GM19023 (cell line): ENCODE measurements around the gene EHBP1L1.

Experiments used
- ATAC-seq: cut with Tn5 transposase; IDR thresholded peaks from one replicate; pipeline ENCODE4 v1.9.1; 2021; ENCODE audit warnings: mild to moderate bottlenecking, moderate library complexity; ENCODE audit not compliant: unreplicated experiment

EHBP1L1 gene

DNA sequence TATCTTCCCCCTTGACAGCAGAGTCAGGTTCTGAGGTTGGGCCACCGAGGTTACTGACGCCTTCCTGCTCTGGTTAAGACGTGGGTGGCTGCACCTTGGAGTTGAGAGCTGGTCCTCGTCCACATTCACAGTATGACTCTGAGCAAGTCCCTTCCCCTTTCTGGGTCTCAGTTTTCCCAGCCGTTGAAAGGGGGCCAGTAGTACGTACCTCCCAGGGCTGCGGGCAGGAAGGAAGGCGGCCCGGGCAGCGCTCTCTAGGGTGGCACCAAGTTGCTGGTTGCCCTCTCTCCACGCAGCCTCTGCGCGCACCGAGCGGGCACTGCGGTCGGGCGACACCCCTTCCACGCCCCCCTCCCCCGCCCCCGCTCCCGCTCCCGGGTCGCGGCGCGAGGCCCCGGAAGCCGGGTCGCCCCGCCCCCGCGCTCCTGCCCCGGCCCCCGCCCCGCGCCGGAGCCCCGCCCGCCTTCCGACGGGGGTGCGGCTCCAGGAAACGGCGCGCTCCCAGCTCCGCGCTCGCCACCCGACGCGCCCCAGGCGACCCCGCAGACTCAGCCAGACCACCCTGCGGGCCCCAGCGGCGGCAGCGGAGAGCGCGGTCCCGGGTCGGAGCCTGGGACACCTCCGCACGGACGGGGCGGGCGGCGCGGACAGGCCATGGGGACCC is at the start of gene EHBP1L1:
Gene EHBP1L1 (plus strand): TSS at position 486 of the 664 bp plus-strand sequence. CDS start 250 bp downstream, outside the sequence.
- ATAC-seq, result peak; percentile 20

DNA sequence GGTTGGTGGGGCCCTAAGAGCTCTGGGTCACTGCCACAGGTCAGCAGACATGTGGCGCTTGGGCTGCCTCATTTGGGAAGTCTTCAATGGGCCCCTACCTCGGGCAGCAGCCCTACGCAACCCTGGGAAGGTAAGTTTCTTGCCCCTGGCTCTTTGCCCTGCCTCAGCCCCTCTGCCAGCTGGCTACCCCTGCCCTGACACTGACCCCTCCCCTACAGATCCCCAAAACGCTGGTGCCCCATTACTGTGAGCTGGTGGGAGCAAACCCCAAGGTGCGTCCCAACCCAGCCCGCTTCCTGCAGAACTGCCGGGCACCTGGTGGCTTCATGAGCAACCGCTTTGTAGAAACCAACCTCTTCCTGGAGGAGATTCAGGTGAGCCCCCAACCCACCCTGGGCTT is 49.1 kb upstream of the EHBP1L1 start:
- no peak for ATAC-seq

DNA sequence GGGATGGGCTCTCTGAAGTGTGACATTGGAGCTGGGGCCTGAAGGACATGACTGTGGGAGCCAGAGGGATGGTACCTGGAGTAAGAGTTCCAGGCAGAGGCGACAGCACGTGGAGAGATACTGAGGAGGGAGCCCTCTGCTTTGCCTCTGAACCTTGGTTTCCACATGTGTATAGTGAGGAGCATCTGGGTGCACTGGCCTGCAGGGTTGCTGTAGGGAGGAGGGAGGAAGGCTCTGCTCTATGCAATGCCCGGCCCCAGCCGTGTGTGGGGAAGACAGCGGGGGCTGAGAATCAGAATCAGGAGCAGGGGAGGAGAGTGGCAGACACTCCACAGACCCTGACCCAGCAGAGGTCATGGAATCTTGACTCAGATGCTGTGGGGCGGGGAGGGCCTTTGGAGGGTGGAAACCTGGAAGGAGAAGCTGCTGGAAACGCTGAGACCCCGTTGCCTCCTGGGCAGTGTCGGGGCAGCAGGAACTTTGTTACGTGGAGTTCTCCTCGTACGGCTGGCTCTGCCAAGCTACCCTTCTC is 47.0 kb upstream of the EHBP1L1 start:
- ATAC-seq, result no peak

DNA sequence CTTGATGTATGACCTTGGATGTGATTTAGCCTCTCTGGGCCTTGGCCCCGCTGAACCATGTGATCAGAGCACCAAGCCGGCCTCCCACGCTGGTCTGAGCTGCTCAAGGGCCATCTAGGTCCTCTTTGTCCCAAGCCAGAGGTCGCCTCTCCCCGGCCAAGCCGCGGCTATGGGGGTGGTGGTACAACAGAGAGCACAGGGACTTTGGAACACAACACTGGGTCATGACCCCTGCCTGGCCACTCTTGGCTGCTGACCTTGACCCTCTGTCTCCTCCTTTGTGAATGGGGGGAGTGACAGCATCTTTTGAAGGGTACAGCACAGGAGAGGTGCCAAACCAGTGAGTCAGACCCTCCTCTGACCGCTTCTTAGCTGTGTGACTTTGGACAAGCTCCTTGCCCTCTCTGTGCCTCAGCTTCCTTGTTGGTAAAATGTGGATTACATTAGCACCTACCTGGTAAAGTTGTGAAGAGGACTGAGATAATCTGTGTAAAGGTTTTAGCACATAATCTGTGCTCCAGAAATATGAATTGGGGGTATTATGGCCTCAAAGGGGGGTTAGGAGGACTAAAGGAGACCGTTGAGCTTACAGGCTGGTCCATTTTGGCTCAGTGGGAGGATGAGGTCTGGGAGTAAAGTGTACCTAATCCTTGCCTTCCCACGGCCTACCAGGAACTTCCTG is 46.2 kb upstream of the EHBP1L1 start:
- no peak for ATAC-seq

DNA sequence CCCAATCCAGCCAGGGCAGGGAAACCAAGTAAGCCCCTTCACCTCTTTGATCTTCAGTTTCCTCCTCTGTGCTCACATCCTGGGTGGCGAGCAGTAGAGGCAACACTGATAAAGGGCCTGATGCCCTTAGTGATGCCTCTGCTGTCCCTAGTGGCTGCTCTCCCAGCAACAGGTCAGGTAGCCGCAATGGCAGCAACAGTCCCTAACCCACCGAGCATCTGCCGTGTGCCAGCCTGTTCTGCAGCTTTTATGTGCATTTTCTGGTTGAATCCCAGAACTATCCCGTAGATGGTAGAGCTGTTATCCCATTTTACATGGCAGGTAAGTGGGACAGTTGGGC is 45.7 kb upstream of the EHBP1L1 start:
- ATAC-seq, result no peak

DNA sequence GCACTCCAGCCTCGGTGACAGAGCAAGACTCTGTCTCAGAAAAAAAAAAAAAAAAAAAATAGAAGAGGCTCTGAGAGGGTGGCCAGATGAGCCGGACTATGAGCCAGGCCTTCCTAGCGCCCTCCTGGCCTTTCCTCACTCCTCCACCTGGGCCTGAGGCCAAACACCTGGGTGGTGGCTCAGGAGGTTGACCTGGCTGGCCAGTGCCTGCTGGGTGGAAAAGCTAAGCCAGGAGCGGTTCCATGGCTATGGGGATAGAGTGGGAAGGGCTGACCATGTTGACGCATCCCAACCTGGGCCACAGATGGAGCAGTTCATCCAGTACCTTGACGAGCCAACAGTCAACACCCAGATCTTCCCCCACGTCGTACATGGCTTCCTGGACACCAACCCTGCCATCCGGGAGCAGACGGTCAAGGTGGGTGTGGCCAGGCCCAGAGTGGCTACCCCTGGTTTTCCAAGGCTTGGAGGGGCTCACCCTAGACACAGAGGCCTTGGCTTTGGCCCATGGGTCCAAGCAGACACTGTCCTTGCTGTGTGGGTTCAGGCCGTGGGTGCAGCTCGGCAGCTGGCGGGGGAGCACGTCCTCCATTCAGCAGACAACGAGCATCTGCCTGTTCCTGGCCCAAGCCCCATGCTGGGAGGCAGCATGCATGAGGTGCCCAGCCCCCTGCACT is 43.3 kb upstream of the EHBP1L1 start:
- ATAC-seq, result no peak

DNA sequence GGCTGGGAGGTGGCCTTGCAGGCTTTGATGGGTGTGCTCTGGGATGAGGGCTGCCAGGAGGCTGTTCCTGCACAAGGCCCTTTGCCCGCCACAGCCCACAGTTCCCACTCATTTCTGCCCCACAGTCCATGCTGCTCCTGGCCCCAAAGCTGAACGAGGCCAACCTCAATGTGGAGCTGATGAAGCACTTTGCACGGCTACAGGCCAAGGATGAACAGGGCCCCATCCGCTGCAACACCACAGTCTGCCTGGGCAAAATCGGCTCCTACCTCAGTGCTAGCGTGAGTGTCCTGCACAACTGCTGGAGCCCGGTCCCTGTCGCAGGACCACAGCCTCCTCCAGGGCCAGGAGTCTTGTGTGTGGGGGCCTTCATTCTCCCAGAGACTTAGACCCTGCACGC is 40.8 kb upstream of the EHBP1L1 start:
- ATAC-seq, result no peak

DNA sequence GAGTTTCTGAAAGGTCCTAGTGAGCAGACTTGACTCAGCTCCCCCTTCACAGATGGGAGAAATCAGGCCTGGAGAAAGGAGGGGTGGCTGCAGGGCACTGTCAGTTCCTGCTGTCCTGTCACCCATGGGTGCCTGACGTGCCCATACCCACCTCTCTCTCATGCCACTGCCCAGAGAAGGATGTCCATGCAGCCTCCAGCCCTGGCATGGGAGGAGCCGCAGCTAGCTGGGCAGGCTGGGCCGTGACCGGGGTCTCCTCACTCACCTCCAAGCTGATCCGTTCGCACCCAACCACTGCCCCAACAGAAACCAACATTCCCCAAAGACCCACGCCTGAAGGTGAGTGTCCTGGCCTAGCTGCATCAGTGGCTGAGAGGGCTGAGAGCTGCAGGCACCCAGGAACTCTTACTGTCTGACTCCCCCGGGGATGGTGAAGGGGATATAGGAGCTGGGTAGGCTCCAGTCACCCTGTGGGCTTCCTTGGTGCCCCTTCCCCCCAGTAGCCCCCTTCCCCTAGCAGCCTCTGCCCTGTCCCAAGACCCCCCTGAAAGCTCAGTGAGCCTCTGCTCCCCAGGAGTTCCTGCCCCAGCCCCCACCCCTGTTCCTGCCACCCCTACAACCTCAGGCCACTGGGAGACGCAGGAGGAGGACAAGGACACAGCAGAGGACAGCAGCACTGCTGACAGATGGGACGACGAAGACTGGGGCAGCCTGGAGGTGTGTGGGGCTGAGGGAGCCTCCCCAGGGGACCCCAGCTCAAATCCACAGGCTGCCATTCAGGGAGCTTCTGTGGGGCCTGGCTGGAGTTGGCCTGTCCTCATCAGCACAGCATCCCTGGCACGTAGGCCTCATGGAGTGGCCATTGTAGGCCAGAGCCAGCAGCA is 39.2 kb upstream of the EHBP1L1 start:
- no peak for ATAC-seq

DNA sequence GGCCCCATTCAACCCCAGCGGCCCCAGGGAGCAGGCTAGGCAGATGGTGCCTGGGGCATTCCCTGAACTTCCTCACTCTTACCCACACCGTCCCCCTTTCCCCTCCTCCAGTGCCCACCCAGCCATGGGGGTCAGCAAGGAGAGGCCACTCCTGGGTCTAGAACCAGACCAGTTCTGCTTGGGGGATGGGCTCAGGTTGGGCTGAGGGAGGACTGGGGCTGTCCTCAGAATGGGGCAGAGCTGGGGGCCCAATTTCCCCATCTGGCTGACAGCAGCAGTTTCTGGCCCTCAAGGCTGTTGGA is 38.6 kb upstream of the EHBP1L1 start:
- no peak for ATAC-seq

DNA sequence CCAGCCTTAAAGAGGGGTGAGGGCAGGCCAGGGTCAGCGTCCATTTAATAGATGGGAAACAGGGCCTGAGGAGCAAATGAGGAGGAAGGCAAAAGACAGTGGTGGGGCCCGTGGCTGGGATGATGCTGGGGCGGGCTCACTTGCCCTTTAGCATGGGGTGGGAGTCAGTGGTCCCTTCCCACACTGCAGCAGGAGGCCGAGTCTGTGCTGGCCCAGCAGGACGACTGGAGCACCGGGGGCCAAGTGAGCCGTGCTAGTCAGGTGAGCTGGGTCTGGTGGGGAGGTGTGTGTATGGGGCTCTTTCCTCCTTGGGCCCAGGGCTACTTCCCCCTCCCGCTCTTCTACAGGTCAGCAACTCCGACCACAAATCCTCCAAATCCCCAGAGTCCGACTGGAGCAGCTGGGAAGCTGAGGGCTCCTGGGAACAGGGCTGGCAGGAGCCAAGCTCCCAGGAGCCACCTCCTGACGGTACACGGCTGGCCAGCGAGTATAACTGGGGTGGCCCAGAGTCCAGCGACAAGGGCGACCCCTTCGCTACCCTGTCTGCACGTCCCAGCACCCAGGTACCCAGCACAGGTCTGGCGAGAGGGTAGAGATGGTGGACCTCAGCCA is 38.1 kb upstream of the EHBP1L1 start:
- no peak for ATAC-seq

DNA sequence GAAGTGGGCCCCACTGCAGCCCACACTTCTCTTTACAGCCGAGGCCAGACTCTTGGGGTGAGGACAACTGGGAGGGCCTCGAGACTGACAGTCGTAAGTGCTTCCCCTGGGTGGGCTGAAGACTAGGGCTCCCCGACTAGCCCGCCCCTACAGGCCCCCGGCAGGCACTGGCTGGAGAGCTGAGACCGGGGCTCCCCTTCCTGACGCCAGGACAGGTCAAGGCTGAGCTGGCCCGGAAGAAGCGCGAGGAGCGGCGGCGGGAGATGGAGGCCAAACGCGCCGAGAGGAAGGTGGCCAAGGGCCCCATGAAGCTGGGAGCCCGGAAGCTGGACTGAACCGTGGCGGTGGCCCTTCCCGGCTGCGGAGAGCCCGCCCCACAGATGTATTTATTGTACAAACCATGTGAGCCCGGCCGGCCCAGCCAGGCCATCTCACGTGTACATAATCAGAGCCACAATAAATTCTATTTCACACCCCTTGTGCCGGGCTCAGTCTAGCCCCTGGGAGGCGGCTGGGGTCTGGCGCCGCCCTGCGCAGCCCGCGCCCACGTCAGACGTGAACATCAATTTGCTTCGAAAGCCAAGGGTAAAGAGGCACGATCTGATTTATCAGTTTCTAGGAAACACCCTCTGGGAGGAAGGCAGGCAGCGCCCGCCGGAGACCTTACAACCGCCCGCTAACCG is 37.5 kb upstream of the EHBP1L1 start:
- no peak for ATAC-seq

DNA sequence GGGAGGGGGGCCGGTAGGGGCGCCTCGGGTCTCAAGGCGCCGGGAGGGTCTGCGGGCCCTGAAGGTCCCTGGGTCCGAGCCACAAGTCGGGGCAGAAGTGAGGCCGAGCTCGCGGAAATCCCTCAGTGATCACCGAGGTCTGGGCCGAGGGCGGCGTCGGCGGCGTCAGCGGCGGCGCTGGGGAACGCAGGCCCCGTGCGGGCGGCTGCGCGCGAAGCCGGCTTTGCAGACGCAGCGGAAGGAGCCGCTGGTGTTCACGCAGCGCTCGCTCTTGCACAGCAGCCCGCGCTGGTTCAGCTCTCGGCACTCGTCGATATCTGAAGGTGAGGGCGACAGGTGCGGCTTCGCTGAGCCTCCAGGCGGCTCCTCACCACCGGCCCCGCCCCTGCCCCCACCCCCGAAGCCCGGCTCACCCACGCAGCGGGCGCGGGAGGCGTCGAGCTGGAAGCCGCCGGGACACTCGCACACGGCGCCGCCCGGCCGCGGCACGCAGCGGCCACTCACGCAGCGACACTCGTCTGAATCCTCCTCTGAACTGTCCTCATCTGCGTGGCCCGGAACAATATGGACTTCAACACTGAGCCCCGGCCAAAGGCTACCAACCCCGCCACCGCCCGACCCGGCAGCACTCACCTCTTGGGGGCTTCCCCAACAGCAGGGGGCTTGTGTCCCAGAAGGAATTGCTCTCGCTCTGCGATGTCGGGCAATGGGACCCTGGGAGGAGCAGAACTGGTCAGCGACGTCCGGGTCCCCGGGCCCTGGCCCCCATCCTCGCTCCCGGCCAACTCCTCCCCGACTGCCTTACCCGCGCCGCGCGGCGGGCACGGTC is 36.7 kb upstream of the EHBP1L1 start:
- no peak for ATAC-seq

DNA sequence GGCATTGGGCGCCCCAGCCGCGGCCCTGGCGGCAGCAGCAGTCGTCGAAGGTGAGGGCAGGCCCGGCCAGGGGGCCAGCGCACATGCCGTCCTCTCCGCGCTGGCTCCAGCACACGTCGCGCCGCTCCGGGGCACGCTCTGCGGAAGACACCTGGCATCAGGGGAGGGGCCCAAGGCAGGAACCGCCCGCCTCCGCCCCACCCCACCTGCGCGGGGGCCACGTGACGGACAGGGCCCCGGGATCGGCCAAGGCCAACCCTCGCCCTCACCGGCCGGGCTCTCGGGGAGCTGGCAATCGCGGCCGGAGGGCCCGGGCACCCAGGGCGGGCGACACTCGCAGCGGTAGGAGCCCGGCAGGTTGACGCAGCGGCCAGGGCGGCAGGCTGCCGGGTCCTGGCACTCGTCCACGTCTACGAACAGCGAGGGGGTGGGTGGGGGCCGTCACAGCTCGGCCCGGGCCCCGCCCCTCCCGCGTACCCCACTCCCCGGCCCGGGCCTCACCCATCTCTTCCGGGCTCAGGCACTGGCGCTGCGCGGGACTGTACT is 36.0 kb upstream of the EHBP1L1 start:
- ATAC-seq, result peak; percentile 60

DNA sequence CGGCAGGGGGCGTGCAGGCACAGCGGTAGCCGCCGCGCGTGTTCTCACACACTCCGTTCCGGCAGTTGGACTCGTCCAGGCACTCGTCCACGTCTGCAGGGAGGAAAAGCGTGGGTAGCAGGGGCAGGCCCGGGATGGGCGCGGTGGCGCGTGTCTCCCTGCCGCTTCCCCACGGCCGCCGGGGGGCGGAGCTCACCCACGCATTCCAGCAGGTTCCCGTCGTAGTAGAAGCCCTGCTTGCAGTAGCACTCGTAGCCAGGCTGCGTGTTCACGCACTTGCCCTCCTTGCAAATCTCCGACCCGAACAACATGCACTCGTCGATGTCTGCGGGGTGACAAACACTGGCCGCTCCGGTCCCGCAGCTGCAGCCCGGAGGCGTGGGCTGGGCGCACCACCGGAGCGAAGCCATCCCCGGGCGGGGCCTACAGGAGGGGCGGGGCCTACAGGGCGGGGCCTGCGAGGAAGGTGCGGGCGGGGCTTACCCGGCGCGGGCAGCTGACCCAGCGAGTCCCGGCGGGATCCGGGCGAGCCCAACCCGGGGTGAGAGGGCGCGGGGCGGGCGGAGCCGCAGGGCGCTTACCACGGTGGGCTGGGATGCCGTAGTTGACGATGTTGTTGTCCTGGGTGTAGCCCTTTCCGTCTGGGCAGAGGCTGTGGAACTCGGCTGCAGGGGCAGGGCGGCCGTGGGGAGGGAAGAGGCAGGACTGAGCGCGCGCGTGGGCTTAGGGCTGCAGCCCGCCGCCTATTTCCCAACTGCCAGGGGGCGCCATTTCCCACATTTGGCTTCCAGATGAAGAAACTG is 35.4 kb upstream of the EHBP1L1 start:
- peak; percentile 77 for ATAC-seq

DNA sequence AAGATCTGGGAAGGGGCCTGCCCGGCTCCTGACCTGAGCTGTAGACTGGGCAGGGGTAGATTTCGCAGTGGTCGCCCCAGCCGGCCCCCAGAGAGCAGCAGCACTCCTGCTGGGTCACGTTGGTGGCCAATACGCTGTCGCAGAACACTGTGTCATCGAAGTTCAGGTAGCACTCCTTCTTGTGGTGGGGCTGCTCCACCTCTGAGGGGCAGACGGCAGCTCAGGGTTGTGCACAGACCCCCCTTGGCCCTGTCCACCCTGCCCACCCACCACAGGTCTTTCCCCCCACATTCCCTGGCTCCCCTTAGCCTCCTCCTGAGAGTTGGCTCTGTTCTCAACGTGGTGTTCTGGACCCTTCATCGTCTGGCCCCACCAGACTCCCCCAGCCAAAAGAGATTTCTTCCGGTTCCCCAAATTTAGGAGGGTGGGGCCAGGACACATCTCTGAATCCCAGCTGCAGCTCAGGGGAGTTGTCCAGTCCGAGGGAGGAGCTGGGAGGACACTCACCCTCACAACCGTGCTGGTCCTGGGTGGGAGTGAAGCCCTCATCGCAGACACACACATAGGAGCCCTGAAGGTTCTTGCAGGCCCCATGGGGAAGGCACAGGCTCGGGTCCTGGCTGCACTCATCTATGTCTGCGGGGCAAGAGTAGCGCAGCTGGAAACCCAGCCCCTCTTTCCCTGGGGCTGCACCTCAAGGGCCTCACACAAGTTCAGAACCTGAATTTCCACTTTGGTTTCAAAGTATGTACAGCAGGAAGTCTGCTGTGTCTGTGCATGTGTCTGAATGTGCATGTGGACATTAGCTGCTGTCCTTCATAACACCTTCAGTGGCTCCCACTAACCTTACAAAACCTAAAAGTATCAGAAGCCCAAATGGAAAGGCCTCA is 34.5 kb upstream of the EHBP1L1 start:
- ATAC-seq, result no peak

DNA sequence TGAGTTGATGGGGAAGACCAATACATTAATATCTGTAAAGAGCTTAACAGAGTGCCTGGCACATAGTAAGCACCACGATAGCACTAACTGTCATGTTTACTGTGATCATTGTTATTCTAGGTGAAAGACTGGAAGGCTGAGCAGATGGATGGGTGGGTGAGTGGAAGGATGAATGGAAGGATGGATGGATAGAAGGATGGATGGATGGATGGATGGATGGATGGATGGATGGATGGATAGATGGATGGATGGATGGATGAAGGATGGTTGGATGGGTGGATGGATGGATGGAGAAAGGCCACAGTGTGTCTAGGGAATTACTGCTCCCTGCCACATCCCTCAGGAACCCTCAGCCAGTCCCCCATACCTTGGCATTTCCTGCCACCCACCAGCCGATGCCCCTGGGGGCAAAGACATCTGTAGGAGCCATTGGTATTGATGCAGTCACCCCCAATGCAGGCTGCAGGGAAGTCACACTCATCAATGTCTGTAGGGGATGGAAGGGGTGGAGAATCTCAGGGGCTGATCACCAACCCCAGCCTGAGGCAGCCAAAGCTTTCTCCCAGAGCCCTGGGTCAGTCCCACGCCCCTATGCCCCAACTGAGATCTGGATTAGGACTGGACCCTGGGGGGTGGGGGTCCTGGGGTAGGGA is 33.0 kb upstream of the EHBP1L1 start:
- ATAC-seq, result no peak

DNA sequence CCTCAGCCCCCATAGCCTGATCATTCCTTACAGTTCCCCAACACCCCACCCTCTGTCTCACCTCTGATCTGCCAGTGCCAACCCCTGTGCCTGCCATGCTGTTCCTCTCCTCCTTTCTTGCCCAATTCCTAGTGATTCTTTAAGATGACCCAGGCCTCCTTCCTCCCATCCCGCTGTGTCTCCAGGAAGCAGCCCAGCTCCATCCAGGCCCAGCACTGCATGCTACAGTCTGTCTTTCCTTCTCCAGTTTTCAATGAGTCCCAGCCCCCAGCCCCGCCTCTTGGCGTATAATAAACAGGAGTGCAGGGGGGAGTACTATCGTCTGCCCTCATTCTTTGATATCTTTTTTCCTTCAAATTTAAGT is 30.0 kb upstream of the EHBP1L1 start:
- ATAC-seq, result no peak
